PC-9 (cell line): ENCODE data around the gene TTC28. TPM values are rescaled to one million over a fixed set of nuclear protein-coding genes. Genes with fewer than 3 reads are reported as not detected.

Experiments used
- BruUV-seq: library from RNA; stranded (reverse); fragments of 400-500 nt; replicated peaks from 2 replicates; lab custom pipeline; 2021; lab: Mats Ljungman, UMichigan
- CTCF ChIA-PET: fragments of 300-600 bp; sonication (Branson Sonifier 250); formaldehyde crosslinking; loops from one replicate; lab custom pipeline; 2022; ENCODE audit warnings: antibody characterized with exemption; lab: Charles Lee
- POLR2A ChIA-PET: fragments of 300-600 bp; sonication (Branson Sonifier 250); formaldehyde crosslinking; loops from one replicate; lab custom pipeline; 2022; ENCODE audit warnings: antibody characterized with exemption; ENCODE audit not compliant: unreplicated experiment; lab: Charles Lee
- DNase-seq, 2 experiments: peaks; one replicate each; pipeline versions ENCODE4 v3.0.0 to v3.0.0-alpha.2; 2015 to 2022; ENCODE audit warnings: mixed read lengths in 1 of 2
- H2AFZ ChIP-seq: fragments of 200-600 bp; sonication (generic); 2 replicates; pipeline ENCODE4 v1.8.1; 2017; ENCODE audit warnings: antibody characterized with exemption
- H3F3A ChIP-seq: fragments of 200-600 bp; sonication (generic); 2 replicates; pipeline ENCODE4 v1.8.1; 2017; ENCODE audit warnings: antibody characterized with exemption, mild to moderate bottlenecking, low read depth; ENCODE audit not compliant: insufficient read depth
- H3K27ac ChIP-seq: fragments of 200-600 bp; sonication (generic); 2 replicates; pipeline ENCODE4 v1.6.1; 2016; ENCODE audit warnings: mixed run types
- H3K27me3 ChIP-seq: fragments of 200-600 bp; sonication (generic); 2 replicates; pipeline ENCODE4 v1.6.1; 2016; ENCODE audit warnings: low read depth, mixed run types; ENCODE audit not compliant: insufficient read depth
- H3K36me3 ChIP-seq: fragments of 200-600 bp; sonication (generic); 2 replicates; pipeline ENCODE4 v1.6.1; 2016; ENCODE audit warnings: low read depth, mixed run types
- H3K4me1 ChIP-seq: fragments of 200-600 bp; sonication (generic); replicated peaks from 2 replicates; pipeline ENCODE4 v1.6.1; 2016; ENCODE audit warnings: mixed run types; ENCODE audit not compliant: insufficient read depth
- H3K4me2 ChIP-seq: fragments of 200-600 bp; sonication (generic); 2 replicates; pipeline ENCODE4 v1.6.1; 2017; ENCODE audit warnings: mixed run types
- H3K4me3 ChIP-seq: fragments of 200-600 bp; sonication (generic); 2 replicates; pipeline ENCODE4 v1.6.1; 2016; ENCODE audit warnings: mixed run types
- H3K79me2 ChIP-seq: fragments of 200-600 bp; sonication (generic); 2 replicates; pipeline ENCODE4 v1.6.1; 2017; ENCODE audit warnings: low read depth, mixed run types
- H3K9me2 ChIP-seq: fragments of 200-600 bp; sonication (generic); 2 replicates; pipeline ENCODE4 v1.8.1; 2017; ENCODE audit warnings: mild to moderate bottlenecking; ENCODE audit not compliant: insufficient read depth
- H3K9me3 ChIP-seq: fragments of 200-600 bp; sonication (generic); 2 replicates; pipeline ENCODE4 v1.8.1; 2016; ENCODE audit warnings: low read depth; ENCODE audit not compliant: insufficient read depth
- H4K20me1 ChIP-seq: fragments of 200-600 bp; sonication (generic); 2 replicates; pipeline ENCODE4 v1.8.1; 2017; ENCODE audit not compliant: insufficient read depth
- EZH2 ChIP-seq: fragments of 200-600 bp; sonication (generic); IDR thresholded peaks from 2 replicates; pipeline ENCODE4 v1.8.0; 2017; ENCODE audit warnings: antibody characterized with exemption, low read depth
- intact Hi-C: fragments of 100-400 bp; cut with micrococcal nuclease; formaldehyde crosslinking; loops from one replicate; pipeline ENCODE4 v1.10.0; 2022; ENCODE audit not compliant: unreplicated experiment
- total RNA-seq: library from RNA; stranded (reverse); gene quantifications from 2 replicates; pipeline ENCODE4 v1.2.3, GENCODE V29; 2021
- TF ChIP-seq, protein P1 (sequence below): fragments of 200-600 bp; sonication (generic); conservative IDR thresholded peaks from 2 replicates; pipeline ENCODE4 v1.6.1; 2017; ENCODE audit warnings: mixed run types, antibody characterized with exemption, mild to moderate bottlenecking, moderate library complexity

Gene TTC28
- total RNA-seq, 1 experiment from 2014 or later, result 6.7 TPM

DNA sequence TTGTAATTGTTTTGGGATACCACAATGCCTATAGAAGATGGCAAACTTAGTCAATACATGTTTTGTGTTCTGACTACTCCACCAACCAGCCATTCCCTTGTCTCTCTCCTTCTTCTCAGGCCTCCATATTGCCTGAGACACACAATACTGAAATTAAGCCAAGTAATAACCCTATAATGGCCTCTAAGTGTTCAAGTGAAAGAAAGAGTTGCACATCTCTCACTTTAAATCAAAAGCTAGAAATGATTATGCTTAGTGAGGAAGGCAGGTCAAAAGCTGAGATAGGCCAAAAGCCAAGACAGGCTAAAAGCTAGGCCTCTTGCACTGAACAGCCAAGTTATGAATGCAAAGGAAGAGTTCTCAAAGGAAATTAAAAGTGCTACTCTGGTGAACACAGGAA, 318.7 kb downstream of the TTC28 start:
- no peak overlapping the region for H2AFZ ChIP-seq

DNA sequence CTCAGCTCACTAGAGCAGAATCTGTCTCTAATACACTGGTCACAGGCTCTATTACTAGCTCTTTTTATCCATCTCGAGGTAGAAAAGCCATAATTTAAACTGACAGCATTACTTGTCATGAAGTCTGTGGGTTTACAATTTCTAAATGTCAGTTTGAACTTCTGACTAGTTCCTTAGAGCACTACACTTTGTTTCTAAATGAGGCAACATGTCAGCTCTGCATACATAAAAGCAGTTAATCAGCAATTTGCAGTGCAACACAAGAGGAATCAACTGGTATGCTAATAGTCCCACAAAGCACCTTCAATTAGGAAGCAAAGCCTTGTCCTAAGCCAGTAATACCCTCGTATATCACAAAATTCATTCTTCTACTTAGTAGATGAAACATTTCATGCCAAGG, 321.3 kb downstream of the TTC28 start:
- Histone ChIP-seq H2AFZ (no peak overlapping the region), H3K9me3 (no peaks in the 10 kb centered on the region), H3K4me3 (no peak overlapping the region), H4K20me1 (no peaks in the 10 kb centered on the region), H3K27ac (no peak overlapping the region), H3K9me2 (no peaks in the 10 kb centered on the region), H3K27me3 (no peaks in the 10 kb centered on the region), H3K36me3 (no peaks in the 10 kb centered on the region), H3K4me1 (no peaks in the 10 kb centered on the region), H3F3A (no peaks in the 10 kb centered on the region), H3K4me2 (no peak overlapping the region), H3K79me2 (no peaks in the 10 kb centered on the region)
- no peak for DNase-seq
- CTCF ChIA-PET, result no interaction called here
- POLR2A ChIA-PET, result no interaction called here
- intact Hi-C loops, result no loop called here
- BruUV-seq, result no TSS peak
- TF ChIP-seq, protein P1, sequence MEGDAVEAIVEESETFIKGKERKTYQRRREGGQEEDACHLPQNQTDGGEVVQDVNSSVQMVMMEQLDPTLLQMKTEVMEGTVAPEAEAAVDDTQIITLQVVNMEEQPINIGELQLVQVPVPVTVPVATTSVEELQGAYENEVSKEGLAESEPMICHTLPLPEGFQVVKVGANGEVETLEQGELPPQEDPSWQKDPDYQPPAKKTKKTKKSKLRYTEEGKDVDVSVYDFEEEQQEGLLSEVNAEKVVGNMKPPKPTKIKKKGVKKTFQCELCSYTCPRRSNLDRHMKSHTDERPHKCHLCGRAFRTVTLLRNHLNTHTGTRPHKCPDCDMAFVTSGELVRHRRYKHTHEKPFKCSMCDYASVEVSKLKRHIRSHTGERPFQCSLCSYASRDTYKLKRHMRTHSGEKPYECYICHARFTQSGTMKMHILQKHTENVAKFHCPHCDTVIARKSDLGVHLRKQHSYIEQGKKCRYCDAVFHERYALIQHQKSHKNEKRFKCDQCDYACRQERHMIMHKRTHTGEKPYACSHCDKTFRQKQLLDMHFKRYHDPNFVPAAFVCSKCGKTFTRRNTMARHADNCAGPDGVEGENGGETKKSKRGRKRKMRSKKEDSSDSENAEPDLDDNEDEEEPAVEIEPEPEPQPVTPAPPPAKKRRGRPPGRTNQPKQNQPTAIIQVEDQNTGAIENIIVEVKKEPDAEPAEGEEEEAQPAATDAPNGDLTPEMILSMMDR, result no peak
- TF ChIP-seq EZH2, result no peak

More for the DNA sequence above, 318.7 kb downstream of the TTC28 start:
- DNase-seq, result no peak
- H3K27ac ChIP-seq, result no peak overlapping the region
- no peaks in the 10 kb centered on the region for H3K79me2 ChIP-seq
- no peak overlapping the region for H3K4me3 ChIP-seq
- H3K27me3 ChIP-seq, result no peaks in the 10 kb centered on the region
- H3K36me3 ChIP-seq, result no peaks in the 10 kb centered on the region
- ChIA-PET CTCF (no interaction called here), POLR2A (interaction anchor here (0.6 kb wide), 1 partner anchor 732 kb away, joined by 11 read pairs; no protein-coding TSS in a partner anchor)
- H3K4me2 ChIP-seq, result no peak overlapping the region
- BruUV-seq, result no TSS peak
- no peaks in the 10 kb centered on the region for H4K20me1 ChIP-seq
- H3F3A ChIP-seq, result no peaks in the 10 kb centered on the region
- intact Hi-C loops, result no loop called here
- no peaks in the 10 kb centered on the region for H3K9me3 ChIP-seq
- TF ChIP-seq EZH2, result no peak
- TF ChIP-seq, protein P1, result no peak
- no peaks in the 10 kb centered on the region for H3K9me2 ChIP-seq
- no peaks in the 10 kb centered on the region for H3K4me1 ChIP-seq

DNA sequence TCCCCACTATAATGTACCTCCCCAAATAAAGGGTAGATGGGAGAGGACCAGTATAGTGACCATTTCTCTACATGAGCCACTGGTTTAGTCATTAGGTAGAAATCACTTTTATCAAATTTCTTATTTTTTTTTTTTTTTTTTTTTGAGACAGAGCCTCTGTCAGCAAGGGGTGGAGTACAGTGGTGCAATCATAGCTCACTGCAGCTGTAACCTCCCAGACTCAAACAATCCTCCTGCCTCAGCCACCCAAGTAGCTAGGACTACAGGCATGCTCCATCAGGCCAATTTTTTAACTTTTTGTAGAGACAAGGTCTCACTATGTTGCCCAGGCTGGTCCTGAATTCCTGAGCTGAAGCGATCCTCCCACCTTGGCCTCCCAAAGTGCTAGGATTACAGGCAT, 322.4 kb downstream of the TTC28 start:
- POLR2A ChIA-PET, result no interaction called here
- no peak overlapping the region for H3K4me2 ChIP-seq
- H3K4me1 ChIP-seq, result no peaks in the 10 kb centered on the region
- H3K9me2 ChIP-seq, result no peaks in the 10 kb centered on the region
- TF ChIP-seq EZH2, result no peak
- TF ChIP-seq, protein P1, result no peak
- H3K27ac ChIP-seq, result no peak overlapping the region
- H3K9me3 ChIP-seq, result no peaks in the 10 kb centered on the region
- H3K36me3 ChIP-seq, result no peaks in the 10 kb centered on the region
- H3K4me3 ChIP-seq, result no peak overlapping the region
- no peaks in the 10 kb centered on the region for H3K79me2 ChIP-seq
- H3F3A ChIP-seq, result no peaks in the 10 kb centered on the region
- intact Hi-C loops, result no loop called here
- no TSS peak for BruUV-seq
- CTCF ChIA-PET, result no interaction called here
- no peaks in the 10 kb centered on the region for H4K20me1 ChIP-seq
- H3K27me3 ChIP-seq, result no peaks in the 10 kb centered on the region
- no peak for DNase-seq
- no peak overlapping the region for H2AFZ ChIP-seq
